Measurements from ENCODE around the gene VTI1A.
A peak's percentile ranks its signal among the peaks of the same experiment; 100 is the strongest.
"Not testable (repeated sequence)": the region's sequence is repeated elsewhere in the genome, so short reads cannot be mapped to it uniquely, and the experiment has no call there.

The VTI1A gene

GRCh38 chr10:112446855-112447619 is at the start of gene VTI1A, which contains the start of gene ZDHHC6:
TSS of gene VTI1A (plus strand) at chr10:112447215. CDS start at chr10:112447374, 159 bp downstream.
TSS of gene ZDHHC6 (minus strand) at chr10:112446914. CDS start at chr10:112445436, 1,478 bp downstream.
- peak; percentile 80 for DNase-seq (ENCODE audit: low read depth)

GRCh38 chr10:112397592-112397991 is 49.4 kb upstream of the VTI1A start:
- no peak for DNase-seq (ENCODE audit: low read depth)

- DNase-seq (ENCODE audit: low read depth): no peak
Measured at GRCh38 chr10:112402917-112403316, 44.1 kb upstream of the VTI1A start.

- no peak for DNase-seq (ENCODE audit: low read depth)
Measured at GRCh38 chr10:112404617-112405016, 42.4 kb upstream of the VTI1A start.

GRCh38 chr10:112406806-112407205 is 40.2 kb upstream of the VTI1A start:
- DNase-seq (ENCODE audit: low read depth): not testable (repeated sequence)

GRCh38 chr10:112407696-112408095 is 39.3 kb upstream of the VTI1A start:
- DNase-seq (ENCODE audit: low read depth): no peak

GRCh38 chr10:112409299-112409698 is 37.7 kb upstream of the VTI1A start:
- DNase-seq (ENCODE audit: low read depth): no peak

GRCh38 chr10:112409755-112410154 is 37.3 kb upstream of the VTI1A start:
- DNase-seq (ENCODE audit: low read depth): no peak

- DNase-seq (ENCODE audit: low read depth): no peak
Measured at GRCh38 chr10:112412696-112413095, 34.3 kb upstream of the VTI1A start.

GRCh38 chr10:112421731-112422130 is 25.3 kb upstream of the VTI1A start:
- DNase-seq (ENCODE audit: low read depth): peak; percentile 61

- no peak for DNase-seq (ENCODE audit: low read depth)
Measured at GRCh38 chr10:112424651-112425050, 22.4 kb upstream of the VTI1A start.

- DNase-seq (ENCODE audit: low read depth): no peak
Measured at GRCh38 chr10:112426111-112426510, 20.9 kb upstream of the VTI1A start.

- DNase-seq (ENCODE audit: low read depth): no peak
Measured at GRCh38 chr10:112429147-112429546, 17.9 kb upstream of the VTI1A start.

GRCh38 chr10:112429654-112430230 is 17.3 kb upstream of the VTI1A start:
- no peak for DNase-seq (ENCODE audit: low read depth)

- no peak for DNase-seq (ENCODE audit: low read depth)
Measured at GRCh38 chr10:112433136-112433535, 13.9 kb upstream of the VTI1A start.

GRCh38 chr10:112434988-112435619 is 11.9 kb upstream of the VTI1A start:
- DNase-seq (ENCODE audit: low read depth): peak; percentile 50

GRCh38 chr10:112438356-112438755 is 8.7 kb upstream of the VTI1A start:
- DNase-seq (ENCODE audit: low read depth): no peak

GRCh38 chr10:112441520-112441919 is 5.5 kb upstream of the VTI1A start:
- DNase-seq (ENCODE audit: low read depth): no peak

GRCh38 chr10:112442063-112442462 is 5.0 kb upstream of the VTI1A start:
- DNase-seq (ENCODE audit: low read depth): no peak

GRCh38 chr10:112446055-112446854 is 760 bp upstream of the VTI1A start:
- DNase-seq (ENCODE audit: low read depth): peak; percentile 26

- no peak for DNase-seq (ENCODE audit: low read depth)
Measured at GRCh38 chr10:112447620-112447928, 559 bp downstream of the VTI1A start.

GRCh38 chr10:112448888-112449287 is 1.9 kb downstream of the VTI1A start:
- no peak for DNase-seq (ENCODE audit: low read depth)

Data from amniotic epithelial cell (primary cell).